ENCODE measurements around the gene CGB1.
A peak's percentile ranks its signal among the peaks of the same experiment; 100 is the strongest.

Gene CGB1

DNA sequence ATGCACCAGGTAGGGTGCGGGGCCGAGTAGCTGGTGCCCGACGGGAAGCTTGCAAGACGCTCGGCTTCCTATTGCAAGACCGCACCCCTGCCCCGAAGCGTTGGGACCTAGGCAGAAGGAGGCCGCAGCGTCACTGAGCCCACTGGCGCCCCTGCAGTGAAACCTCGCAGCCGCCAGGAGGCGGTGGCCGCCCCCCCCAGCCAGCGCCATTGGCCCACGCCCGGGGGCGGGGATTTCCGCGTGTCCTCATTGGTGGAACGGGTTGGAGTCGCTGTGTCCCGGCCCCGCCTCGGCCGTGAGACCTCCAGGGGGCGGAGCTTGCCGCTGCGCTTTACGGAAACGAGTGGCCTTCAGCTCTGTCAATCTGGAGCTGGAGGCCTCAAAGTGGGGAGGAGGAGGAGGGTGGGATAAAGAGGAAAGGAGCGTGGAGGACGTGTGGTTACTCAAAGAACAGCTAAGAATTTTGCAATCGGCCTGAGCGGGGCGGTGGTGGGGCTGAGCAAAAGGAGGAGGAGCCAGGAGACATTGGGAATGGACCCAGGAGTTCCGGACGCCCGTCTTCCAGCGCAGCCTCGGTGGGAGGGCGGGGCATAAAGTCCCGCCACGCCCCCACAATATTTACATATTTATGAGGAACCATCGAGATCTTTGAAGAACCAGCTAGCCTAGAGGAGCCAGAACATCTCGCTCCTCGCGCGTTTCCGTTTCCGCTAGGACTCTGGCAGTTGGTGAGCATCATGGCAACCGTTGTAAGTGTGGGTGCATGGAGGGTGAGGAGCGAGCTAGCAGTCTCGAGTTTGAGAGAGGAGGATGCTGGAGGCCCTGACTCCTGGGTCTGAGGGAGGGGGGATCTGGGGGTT, 43.3 kb downstream of the CGB1 start, which contains the start of the genes GYS1 and RUVBL2 (continued):
- no peak for TF ChIP-seq ZNF426 (tag by site-specific recombination; IDR thresholded peaks at IDR 0.05)
- no peak for TF ChIP-seq ZNF544 (tag by site-specific recombination; IDR thresholded peaks at IDR 0.05)
- TF ChIP-seq ZNF214 (tag by site-specific recombination; IDR thresholded peaks at IDR 0.05; ENCODE audit: borderline replicate concordance) = no peak
- TF ChIP-seq ZNF785 (tag by site-specific recombination; IDR thresholded peaks at IDR 0.05) = peak; percentile 75; the same call in 1 of the 2 replicates
- TF ChIP-seq ZNF776 (tag by site-specific recombination; IDR thresholded peaks at IDR 0.05; ENCODE audit: borderline replicate concordance) = no peak
- TF ChIP-seq ZBTB7A (tag by site-specific recombination; IDR thresholded peaks at IDR 0.05; ENCODE audit: low read depth) = no peak
- peak; percentile 49; the same call in 1 of the 2 replicates for TF ChIP-seq ZNF335 (tag by site-specific recombination; conservative IDR thresholded peaks at IDR 0.05)
- TF ChIP-seq, protein P1, sequence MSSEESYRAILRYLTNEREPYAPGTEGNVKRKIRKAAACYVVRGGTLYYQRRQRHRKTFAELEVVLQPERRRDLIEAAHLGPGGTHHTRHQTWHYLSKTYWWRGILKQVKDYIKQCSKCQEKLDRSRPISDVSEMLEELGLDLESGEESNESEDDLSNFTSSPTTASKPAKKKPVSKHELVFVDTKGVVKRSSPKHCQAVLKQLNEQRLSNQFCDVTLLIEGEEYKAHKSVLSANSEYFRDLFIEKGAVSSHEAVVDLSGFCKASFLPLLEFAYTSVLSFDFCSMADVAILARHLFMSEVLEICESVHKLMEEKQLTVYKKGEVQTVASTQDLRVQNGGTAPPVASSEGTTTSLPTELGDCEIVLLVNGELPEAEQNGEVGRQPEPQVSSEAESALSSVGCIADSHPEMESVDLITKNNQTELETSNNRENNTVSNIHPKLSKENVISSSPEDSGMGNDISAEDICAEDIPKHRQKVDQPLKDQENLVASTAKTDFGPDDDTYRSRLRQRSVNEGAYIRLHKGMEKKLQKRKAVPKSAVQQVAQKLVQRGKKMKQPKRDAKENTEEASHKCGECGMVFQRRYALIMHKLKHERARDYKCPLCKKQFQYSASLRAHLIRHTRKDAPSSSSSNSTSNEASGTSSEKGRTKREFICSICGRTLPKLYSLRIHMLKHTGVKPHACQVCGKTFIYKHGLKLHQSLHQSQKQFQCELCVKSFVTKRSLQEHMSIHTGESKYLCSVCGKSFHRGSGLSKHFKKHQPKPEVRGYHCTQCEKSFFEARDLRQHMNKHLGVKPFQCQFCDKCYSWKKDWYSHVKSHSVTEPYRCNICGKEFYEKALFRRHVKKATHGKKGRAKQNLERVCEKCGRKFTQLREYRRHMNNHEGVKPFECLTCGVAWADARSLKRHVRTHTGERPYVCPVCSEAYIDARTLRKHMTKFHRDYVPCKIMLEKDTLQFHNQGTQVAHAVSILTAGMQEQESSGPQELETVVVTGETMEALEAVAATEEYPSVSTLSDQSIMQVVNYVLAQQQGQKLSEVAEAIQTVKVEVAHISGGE (tag by site-specific recombination; conservative IDR thresholded peaks at IDR 0.05; ENCODE audit: low read depth) = peak; percentile 86
- no peak for TF ChIP-seq ZNF211 (tag by site-specific recombination; IDR thresholded peaks at IDR 0.05; ENCODE audit: low read depth)
- TF ChIP-seq GLIS2 (tag by site-specific recombination; IDR thresholded peaks at IDR 0.05) = peak; percentile 68; the same call in 1 of the 2 replicates
- TF ChIP-seq, protein P2, sequence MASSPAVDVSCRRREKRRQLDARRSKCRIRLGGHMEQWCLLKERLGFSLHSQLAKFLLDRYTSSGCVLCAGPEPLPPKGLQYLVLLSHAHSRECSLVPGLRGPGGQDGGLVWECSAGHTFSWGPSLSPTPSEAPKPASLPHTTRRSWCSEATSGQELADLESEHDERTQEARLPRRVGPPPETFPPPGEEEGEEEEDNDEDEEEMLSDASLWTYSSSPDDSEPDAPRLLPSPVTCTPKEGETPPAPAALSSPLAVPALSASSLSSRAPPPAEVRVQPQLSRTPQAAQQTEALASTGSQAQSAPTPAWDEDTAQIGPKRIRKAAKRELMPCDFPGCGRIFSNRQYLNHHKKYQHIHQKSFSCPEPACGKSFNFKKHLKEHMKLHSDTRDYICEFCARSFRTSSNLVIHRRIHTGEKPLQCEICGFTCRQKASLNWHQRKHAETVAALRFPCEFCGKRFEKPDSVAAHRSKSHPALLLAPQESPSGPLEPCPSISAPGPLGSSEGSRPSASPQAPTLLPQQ (tag by site-specific recombination; IDR thresholded peaks at IDR 0.05) = peak; percentile 74
- peak; percentile 98 for TF ChIP-seq SP2 (tag by site-specific recombination; IDR thresholded peaks at IDR 0.05)
- no peak for TF ChIP-seq ZNF202 (tag by site-specific recombination; IDR thresholded peaks at IDR 0.05; ENCODE audit: borderline replicate concordance)
- no peak for TF ChIP-seq ZNF112 (tag by site-specific recombination; IDR thresholded peaks at IDR 0.05)
- peak; percentile 83 for TF ChIP-seq KLF9 (tag by site-specific recombination; IDR thresholded peaks at IDR 0.05; ENCODE audit: low read depth)
- no peak for TF ChIP-seq OVOL3 (tag by site-specific recombination; IDR thresholded peaks at IDR 0.05)
- no peak for TF ChIP-seq OSR2 (tag by site-specific recombination; IDR thresholded peaks at IDR 0.05)
- TF ChIP-seq ZBTB21 (tag by site-specific recombination; IDR thresholded peaks at IDR 0.05) = no peak
- TF ChIP-seq RBAK (tag by site-specific recombination; IDR thresholded peaks at IDR 0.05) = no peak
- TF ChIP-seq ZXDB (tag by site-specific recombination; IDR thresholded peaks at IDR 0.05) = peak; percentile 77
- no peak for TF ChIP-seq ZNF560 (tag by site-specific recombination; IDR thresholded peaks at IDR 0.05; ENCODE audit: borderline replicate concordance)
- TF ChIP-seq ZNF175 (tag by site-specific recombination; IDR thresholded peaks at IDR 0.05) = no peak
- no peak for TF ChIP-seq ZNF274 (IDR thresholded peaks at IDR 0.05; ENCODE audit: low read length)
- no peak for TF ChIP-seq ZNF274 (tag by site-specific recombination; IDR thresholded peaks at IDR 0.05; ENCODE audit: borderline replicate concordance)
- peak; percentile 75; the same call in 1 of the 2 replicates for TF ChIP-seq ZSCAN30 (tag by site-specific recombination; IDR thresholded peaks at IDR 0.05)
- no peak for TF ChIP-seq ZNF169 (tag by site-specific recombination; IDR thresholded peaks at IDR 0.05)
- TF ChIP-seq, protein P3, sequence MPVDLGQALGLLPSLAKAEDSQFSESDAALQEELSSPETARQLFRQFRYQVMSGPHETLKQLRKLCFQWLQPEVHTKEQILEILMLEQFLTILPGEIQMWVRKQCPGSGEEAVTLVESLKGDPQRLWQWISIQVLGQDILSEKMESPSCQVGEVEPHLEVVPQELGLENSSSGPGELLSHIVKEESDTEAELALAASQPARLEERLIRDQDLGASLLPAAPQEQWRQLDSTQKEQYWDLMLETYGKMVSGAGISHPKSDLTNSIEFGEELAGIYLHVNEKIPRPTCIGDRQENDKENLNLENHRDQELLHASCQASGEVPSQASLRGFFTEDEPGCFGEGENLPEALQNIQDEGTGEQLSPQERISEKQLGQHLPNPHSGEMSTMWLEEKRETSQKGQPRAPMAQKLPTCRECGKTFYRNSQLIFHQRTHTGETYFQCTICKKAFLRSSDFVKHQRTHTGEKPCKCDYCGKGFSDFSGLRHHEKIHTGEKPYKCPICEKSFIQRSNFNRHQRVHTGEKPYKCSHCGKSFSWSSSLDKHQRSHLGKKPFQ (tag by site-specific recombination; IDR thresholded peaks at IDR 0.05) = no peak
- peak; percentile 37; the same call in 1 of the 2 replicates for TF ChIP-seq ZEB2 (tag by site-specific recombination; IDR thresholded peaks at IDR 0.05)
- TF ChIP-seq, protein P4, sequence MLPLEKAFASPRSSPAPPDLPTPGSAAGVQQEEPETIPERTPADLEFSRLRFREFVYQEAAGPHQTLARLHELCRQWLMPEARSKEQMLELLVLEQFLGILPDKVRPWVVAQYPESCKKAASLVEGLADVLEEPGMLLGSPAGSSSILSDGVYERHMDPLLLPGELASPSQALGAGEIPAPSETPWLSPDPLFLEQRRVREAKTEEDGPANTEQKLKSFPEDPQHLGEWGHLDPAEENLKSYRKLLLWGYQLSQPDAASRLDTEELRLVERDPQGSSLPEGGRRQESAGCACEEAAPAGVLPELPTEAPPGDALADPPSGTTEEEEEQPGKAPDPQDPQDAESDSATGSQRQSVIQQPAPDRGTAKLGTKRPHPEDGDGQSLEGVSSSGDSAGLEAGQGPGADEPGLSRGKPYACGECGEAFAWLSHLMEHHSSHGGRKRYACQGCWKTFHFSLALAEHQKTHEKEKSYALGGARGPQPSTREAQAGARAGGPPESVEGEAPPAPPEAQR (tag by site-specific recombination; IDR thresholded peaks at IDR 0.05) = peak; percentile 42; the same call in 1 of the 2 replicates
- no peak for TF ChIP-seq ZNF626 (tag by site-specific recombination; IDR thresholded peaks at IDR 0.05)
- peak; percentile 94 for TF ChIP-seq IKZF3 (tag by site-specific recombination; IDR thresholded peaks at IDR 0.05)
- TF ChIP-seq, protein P5, sequence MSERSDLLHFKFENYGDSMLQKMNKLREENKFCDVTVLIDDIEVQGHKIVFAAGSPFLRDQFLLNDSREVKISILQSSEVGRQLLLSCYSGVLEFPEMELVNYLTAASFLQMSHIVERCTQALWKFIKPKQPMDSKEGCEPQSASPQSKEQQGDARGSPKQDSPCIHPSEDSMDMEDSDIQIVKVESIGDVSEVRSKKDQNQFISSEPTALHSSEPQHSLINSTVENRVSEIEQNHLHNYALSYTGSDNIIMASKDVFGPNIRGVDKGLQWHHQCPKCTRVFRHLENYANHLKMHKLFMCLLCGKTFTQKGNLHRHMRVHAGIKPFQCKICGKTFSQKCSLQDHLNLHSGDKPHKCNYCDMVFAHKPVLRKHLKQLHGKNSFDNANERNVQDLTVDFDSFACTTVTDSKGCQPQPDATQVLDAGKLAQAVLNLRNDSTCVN (tag by site-specific recombination; optimal IDR thresholded peaks at IDR 0.05) = peak; percentile 16
